NCI-H1436 (cell line): ENCODE measurements around the gene DFFB.

Source experiments
- DNase-seq: peaks from one replicate; lab custom pipeline; 2025; lab: John Stamatoyannopoulos, UW

DFFB gene

GRCh38 chr1:3926956-3927355 lies 69.7 kb downstream of the DFFB start:
- no peak for DNase-seq

DNA sequence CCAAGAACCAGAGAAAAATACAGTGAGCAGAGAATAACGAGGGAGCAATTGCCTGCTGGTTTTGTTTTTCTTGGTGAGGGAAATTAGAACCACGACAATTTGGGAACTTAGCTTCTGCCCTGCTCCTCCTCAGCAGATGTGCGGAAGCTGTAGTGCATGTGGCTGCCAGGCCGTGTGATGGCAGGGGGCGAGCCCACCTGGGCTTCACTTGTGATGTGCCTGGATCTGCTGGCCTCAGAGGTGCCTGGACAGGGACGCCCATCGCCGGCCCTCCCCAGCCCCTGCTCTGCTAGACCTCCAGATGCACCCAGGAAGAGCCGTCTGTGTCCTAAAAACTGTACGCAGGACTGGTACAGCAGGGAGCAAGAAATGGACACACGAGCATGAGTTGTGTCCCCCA lies 71.3 kb downstream of the DFFB start:
- DNase-seq, result no peak

DNA sequence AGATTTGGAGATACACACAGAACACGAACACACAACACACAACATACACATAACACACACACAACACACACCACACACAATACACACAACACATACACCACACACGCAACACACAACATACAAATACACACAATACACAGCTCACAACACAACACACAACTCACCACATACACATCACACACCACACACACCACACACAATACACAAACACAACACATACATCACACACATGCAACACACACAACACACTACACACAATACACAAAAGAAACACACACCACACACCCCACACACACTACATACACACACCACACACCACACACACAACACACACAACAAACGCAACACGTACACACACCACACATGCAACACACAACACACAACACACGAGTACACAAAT lies 71.8 kb downstream of the DFFB start:
- DNase-seq, result no peak

DNA sequence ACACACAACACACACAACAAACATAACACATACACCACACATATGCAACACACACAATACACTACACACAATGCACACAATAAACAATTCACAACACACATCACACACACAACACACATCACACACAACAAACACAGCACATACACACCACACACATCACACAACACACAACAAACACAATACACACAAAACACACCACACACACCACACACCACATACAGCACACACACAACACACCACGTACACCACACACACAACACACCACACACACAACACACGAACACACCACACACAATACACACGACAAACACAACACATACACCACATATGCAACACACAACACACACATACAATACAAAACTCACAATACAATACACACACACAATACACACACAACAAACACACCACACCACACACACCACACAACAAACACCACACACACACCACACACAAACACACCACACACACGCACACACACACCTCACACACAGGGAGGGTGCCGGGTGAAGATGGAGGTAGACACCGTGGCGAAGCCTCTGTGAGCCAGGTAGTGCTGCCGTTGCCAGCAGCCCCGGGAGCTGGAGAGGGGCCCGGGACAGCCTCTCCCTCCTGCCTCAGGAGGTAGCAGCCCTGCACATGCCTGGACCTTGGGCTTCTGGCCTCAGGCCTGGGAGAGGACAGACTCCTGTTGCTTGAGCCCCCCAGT lies 73.2 kb downstream of the DFFB start:
- no peak for DNase-seq

- no peak for DNase-seq
Observed at GRCh38 chr1:3931007-3931912, 74.0 kb downstream of the DFFB start.

DNA sequence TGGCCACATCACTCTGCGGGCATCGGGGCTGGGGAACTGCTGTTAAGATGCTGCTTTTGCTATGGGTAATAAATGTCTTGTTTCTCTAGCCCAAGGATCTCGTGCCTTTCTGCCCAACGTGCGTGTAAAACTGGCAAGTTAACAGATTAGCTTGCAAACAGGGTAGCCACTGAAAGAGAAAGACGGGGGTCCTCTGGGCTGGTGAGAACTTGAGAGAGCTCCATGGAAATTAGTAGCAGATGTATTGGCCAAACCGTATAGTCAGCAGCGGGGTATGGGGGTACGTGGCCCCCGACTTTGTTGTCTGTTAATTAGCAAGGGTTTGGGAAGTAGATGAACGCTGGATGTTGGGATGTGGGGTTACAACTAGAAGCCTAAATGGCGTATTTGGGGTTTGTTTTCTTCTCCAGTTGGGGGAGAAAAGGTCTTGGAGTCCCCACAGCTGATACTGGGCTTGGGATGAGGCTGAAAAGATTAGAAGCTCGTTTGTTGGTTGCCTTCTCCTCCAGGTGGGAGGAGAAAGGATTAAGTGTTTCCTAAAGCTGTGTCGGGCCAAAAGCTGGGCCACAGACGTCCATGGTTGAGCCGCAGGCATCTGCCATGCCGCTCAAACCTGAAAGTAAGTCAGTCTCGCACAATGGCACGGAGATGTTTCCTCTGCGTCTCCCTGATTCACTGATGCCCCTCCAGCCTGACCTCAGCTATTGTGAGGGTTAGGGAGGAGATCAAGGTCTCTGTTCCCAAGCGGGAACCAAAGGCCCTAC lies 75.1 kb downstream of the DFFB start:
- no peak for DNase-seq
